ENCODE data around the gene SLC6A3. TPM values are rescaled to one million over a fixed set of nuclear protein-coding genes. Genes with fewer than 3 reads are reported as not detected.

The SLC6A3 gene
- total and polyA plus RNA-seq, 2 of the 13 experiments (the other 11 are each of a cell fraction or from before 2014, with no cell fraction given), result 0.01 TPM; not detected in 1

- DNase-seq (ENCODE audit: low spot score) (no peak), FAIRE-seq (no peak), ATAC-seq (no peak)
- Histone ChIP-seq H3K36me3 (replicated peaks in 1 of 2; ENCODE audit: control insufficient read depth in 1 of 2, insufficient read depth in 2 of 2, low read length in 2 of 2) (no peaks in the 10 kb centered on the region), H3K9me3 (ENCODE audit: low read length) (no peaks in the 10 kb centered on the region), H3K4me1 (ENCODE audit: insufficient read depth, low read length) (no peaks in the 10 kb centered on the region), H2AFZ (ENCODE audit: low read length) (no peak overlapping the region), H3K27me3 (ENCODE audit: control insufficient read depth in 1 of 2, insufficient read depth in 2 of 2, low read length in 2 of 2) (peaks cover 21 to 64% of the 10 kb centered on the region in 2 experiments), H3K4me3 (replicated peaks in 1 of 3; ENCODE audit: insufficient read depth in 1 of 3, low read depth in 2 of 3, low read length in 3 of 3) (no peak overlapping the region), H3K27ac (ENCODE audit: extremely low read length, insufficient read depth, low read length) (no peak overlapping the region), H3K4me2 (ENCODE audit: low read depth, low read length) (no peak overlapping the region), H4K20me1 (ENCODE audit: insufficient read depth, low read length) (peaks cover 4% of the 10 kb centered on the region; the same call in 1 of the 2 replicates), H3K79me2 (ENCODE audit: insufficient read depth, low read length) (no peaks in the 10 kb centered on the region), H3K9ac (ENCODE audit: insufficient read depth, low read depth, low read length) (no peak overlapping the region)
- TF ChIP-seq ZNF468 (CRISPR knock-in tag; IDR thresholded peaks at IDR 0.05) (no peak), THYN1 (CRISPR knock-in tag; IDR thresholded peaks at IDR 0.05; ENCODE audit: borderline replicate concordance, low read depth) (no peak)
- TF ChIP-seq, protein P1, sequence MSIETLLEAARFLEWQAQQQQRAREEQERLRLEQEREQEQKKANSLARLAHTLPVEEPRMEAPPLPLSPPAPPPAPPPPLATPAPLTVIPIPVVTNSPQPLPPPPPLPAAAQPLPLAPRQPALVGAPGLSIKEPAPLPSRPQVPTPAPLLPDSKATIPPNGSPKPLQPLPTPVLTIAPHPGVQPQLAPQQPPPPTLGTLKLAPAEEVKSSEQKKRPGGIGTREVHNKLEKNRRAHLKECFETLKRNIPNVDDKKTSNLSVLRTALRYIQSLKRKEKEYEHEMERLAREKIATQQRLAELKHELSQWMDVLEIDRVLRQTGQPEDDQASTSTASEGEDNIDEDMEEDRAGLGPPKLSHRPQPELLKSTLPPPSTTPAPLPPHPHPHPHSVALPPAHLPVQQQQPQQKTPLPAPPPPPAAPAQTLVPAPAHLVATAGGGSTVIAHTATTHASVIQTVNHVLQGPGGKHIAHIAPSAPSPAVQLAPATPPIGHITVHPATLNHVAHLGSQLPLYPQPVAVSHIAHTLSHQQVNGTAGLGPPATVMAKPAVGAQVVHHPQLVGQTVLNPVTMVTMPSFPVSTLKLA (IDR thresholded peaks at IDR 0.05), result peak; percentile 88
- TF ChIP-seq, protein P2, sequence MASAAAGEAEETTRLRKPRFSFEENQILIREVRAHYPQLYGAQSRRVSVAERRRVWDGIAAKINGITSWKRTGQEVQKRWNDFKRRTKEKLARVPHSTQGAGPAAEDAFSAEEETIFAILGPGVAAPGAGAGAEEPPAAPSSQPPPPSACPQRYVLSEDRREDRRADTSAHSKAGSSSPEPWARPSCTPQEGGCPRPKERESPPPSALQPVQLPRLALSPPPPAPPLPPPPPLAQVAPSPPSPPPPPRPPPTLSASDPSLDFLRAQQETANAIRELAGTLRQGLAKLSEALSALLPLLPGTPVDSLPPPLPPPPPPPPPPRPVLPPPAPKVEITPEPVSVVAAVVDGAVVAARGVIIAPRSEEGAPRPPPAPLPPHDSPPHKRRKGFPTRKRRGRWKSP (CRISPR knock-in tag; IDR thresholded peaks at IDR 0.05), result no peak
- TF ChIP-seq, protein P3, sequence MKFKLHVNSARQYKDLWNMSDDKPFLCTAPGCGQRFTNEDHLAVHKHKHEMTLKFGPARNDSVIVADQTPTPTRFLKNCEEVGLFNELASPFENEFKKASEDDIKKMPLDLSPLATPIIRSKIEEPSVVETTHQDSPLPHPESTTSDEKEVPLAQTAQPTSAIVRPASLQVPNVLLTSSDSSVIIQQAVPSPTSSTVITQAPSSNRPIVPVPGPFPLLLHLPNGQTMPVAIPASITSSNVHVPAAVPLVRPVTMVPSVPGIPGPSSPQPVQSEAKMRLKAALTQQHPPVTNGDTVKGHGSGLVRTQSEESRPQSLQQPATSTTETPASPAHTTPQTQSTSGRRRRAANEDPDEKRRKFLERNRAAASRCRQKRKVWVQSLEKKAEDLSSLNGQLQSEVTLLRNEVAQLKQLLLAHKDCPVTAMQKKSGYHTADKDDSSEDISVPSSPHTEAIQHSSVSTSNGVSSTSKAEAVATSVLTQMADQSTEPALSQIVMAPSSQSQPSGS (CRISPR knock-in tag; IDR thresholded peaks at IDR 0.05), result no peak
- POLR2A ChIA-PET, result no interaction called here
- in situ Hi-C loops (cut with HindIII; ENCODE audit: extremely low pct_ligation_motif_present, low pct_unique_long_range_greater_than_20kb) (no loop called here), intact Hi-C loops (cut with micrococcal nuclease; ENCODE audit: unreplicated experiment) (no loop called here)
- BruUV-seq (replicated peaks), result no TSS peak
- WGBS (ENCODE audit: low lambda C conversion rate), result 18% methylated on average over 16 of the region's 21 CpGs
- CTCF ChIA-PET (ENCODE audit: low intra/inter-chr PET ratio, low total read pairs), result no interaction called here
These were observed 34.9 kb downstream of the SLC6A3 start for GRCh38 chr5:1410156-1411014.
